Measurements from ENCODE around the gene ST6GAL1.
"Not testable (repeated sequence)": the region's sequence is repeated elsewhere in the genome, so short reads cannot be mapped to it uniquely, and the experiment has no call there.

ST6GAL1 gene

GRCh38 chr3:187025254-187025655, 94.9 kb downstream of the ST6GAL1 start:
- DNase-seq = no peak

GRCh38 chr3:187025656-187026316, 95.5 kb downstream of the ST6GAL1 start:
- no peak for DNase-seq

DNA sequence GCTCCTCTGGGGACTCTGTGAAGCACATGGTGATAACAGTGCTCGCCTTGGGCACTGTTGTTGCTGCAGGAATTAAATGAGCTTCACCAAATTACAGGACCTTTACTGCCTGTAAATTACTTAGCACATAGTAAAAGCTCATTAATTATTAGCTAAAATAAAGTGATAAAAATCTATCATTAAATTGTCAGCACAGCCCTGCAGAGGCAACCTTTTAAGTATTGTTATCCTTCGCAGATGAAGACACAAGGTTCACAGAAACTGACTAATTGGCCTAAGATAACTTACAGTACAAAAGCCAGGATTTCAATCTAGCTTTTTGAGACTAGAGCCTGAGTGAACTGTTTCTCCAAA, 96.0 kb downstream of the ST6GAL1 start:
- no peak for DNase-seq

DNA sequence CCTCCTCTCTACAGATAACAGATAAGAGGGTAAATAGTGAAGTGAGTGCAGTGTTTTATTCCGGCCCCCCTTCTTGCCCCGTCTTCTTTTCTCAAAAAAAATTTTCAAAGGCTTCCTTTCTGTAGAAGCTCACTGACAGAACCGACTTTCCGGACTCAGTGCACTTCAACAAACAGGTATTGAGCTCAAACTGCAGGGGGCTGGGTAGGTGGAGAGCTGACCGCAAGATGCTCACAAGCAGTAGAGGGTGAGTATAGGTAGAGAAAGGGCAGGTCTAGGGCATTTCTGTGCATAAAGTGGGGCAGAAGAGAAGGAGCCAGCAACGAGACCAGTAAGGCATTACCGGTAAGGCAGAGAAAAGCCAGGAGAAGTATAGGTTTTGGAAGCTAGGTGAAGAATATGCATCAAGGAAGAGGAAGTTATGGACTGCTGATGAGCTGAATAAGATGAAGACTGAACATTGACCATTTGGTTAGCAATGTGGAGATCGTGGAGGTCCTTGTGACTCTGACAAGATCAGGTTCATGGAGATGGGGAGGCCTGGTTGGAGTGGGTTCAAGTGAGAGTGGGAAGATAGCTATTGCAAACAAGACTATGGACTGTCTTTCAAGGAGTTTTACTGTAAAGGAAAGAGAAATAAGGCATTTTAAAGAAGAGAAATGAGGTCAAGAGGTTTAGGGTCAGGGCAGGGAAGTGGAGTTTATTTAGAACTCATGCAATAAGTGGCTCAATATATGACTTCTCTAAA, 97.4 kb downstream of the ST6GAL1 start:
- DNase-seq = no peak

GRCh38 chr3:187031934-187032333, 101.6 kb downstream of the ST6GAL1 start:
- DNase-seq = no peak

GRCh38 chr3:187036394-187036793, 106.1 kb downstream of the ST6GAL1 start:
- no peak for DNase-seq

GRCh38 chr3:187039100-187039722, 108.9 kb downstream of the ST6GAL1 start:
- DNase-seq = no peak

- DNase-seq = no peak
Observed at GRCh38 chr3:187039723-187040414, 109.5 kb downstream of the ST6GAL1 start.

DNA sequence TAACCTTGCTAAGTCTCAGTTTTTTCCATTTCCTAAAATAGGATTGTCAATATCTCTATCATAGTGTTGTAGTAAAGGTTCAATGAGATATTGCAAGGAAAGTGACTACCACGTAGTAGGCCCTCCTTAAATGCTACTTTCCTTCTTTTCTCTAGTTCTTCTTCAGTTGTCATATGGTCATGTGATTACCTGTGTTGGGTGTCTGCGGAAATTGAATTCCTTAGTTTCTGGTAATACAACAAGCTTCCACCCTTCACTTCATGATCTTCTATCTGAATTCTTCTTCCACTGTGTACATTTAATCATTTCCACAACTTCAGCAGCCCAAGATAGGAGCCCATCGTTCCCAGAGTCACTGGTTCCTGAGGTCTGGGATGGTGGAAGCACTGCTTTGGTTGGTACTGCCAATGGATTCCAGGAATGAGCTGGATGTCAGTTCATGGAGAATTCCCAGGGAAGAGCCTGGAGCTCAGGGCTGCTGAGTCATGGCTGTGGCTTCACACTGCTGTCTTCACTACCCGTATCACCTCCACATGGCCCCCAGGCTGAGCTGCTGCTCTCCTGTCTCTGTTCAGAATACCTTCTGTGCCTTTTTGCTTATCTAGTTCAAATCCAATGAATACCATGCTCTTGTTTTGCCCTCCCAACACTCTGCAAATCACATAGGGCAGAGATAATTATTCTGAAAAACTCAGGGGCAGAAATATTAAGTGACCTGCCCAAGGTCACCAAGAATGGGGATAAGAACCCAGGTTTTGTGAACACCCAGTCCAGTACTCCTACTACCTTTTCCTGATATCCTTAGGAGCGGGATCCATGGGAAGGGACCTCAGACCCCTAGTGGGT, 110.4 kb downstream of the ST6GAL1 start:
- DNase-seq = no peak

DNA sequence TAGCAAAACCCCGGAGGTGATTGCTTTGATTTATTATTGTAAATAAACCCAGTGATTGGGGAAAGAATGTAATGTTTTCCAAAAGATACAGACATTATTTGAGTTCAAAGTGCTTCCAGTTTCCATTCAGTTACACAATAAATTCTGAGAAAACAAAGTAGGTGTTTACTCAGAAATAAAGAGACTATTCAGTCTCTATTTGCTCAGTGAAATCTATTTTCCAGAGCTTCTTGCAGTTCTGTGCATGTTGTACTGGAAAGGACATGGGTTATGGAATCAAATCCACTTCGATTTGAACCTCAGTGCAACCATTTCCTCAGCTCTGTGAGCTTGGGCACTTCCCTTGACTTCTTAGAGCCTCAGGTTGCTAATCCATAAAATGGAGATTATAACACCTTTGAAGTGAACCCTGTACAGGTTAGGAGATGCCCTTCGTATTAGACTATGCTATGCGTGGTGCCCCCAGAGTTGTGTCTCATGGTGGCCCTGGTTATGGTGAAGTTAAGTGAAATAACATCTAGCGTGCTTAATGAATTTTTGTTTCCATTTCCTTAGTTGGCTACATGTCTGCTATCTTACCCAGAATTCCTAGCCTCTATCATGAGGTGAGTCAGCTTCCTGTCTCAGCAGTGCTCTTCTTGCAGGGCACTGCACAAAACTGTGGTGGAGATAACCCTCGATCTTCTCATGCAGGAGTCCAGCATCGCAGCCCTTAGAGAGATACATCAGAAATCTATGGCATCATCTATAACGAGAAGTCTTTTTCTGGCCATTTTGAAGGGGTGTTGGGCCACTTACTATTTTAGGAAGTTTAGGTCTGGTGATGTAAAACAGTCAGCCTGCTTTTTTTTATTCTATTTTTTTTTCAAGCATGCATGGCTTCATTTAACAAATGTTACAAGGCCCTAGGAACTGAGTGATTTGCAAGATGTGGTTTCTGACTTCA, 111.3 kb downstream of the ST6GAL1 start:
- no peak for DNase-seq

GRCh38 chr3:187042346-187042745, 112.0 kb downstream of the ST6GAL1 start:
- no peak for DNase-seq

GRCh38 chr3:187042874-187043458, 112.6 kb downstream of the ST6GAL1 start:
- DNase-seq = no peak

- DNase-seq = no peak
Observed at GRCh38 chr3:187044206-187044605, 113.9 kb downstream of the ST6GAL1 start.

GRCh38 chr3:187044867-187045552, 114.7 kb downstream of the ST6GAL1 start:
- no peak for DNase-seq

GRCh38 chr3:187046033-187046432, 115.7 kb downstream of the ST6GAL1 start:
- no peak for DNase-seq

GRCh38 chr3:187049462-187050101, 119.3 kb downstream of the ST6GAL1 start:
- DNase-seq = no peak

DNA sequence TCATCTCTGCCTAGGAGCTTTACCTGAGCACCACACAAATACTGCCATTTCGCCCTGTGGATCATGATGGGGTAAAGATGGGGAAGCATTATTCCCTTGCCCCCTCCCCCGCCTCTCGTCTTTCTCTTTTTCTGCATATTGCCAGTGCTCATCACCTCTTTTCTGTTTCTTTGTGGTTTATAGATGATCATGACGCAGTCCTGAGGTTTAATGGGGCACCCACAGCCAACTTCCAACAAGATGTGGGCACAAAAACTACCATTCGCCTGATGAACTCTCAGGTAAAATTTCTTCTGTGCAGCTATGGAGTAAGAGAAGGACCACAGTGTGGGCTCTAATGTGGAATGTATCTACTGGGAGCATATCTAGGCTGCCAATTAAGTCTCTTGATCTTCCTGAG, 120.7 kb downstream of the ST6GAL1 start:
- DNase-seq = no peak

DNA sequence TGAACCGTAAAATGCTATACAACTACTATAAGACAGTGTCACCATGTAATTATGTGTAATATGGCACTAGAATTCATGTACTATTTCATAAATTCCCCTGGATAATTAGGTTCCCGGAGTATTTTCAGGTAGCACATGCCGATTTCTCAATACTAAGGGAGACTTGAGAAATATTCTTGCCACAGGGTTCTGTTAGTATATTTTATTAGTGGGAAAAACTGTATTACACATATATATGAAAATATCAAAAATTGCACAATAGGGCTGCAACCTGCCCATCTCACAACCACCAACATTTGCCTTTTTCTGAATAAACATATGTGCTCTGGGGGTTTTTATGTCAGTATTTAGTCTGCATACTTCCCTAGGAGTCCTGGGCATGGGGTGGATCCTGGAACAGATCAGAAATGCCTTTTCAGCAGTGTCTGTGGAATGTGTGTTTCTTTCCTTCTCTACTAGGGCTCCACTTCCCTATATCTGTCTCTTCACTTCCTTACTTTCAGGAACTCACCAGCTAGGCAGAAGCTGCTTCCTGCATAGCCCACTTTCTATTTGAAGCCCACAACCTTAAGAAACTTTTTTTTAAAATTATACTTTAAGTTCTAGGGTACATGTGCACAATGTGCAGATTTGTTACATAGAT, 121.5 kb downstream of the ST6GAL1 start:
- peak; percentile 40 to 43 for DNase-seq

GRCh38 chr3:187052427-187052826, 122.1 kb downstream of the ST6GAL1 start:
- not testable (repeated sequence) for DNase-seq

Data from AML-193 (cell line).